ELF-1 (cell line): ENCODE results near the gene MAST4.

ENCODE experiments used
- DNase-seq: peaks from one replicate; pipeline ENCODE4 v3.0.0-alpha.2; 2016; ENCODE audit warnings: low read depth, low spot score

MAST4 gene

DNA sequence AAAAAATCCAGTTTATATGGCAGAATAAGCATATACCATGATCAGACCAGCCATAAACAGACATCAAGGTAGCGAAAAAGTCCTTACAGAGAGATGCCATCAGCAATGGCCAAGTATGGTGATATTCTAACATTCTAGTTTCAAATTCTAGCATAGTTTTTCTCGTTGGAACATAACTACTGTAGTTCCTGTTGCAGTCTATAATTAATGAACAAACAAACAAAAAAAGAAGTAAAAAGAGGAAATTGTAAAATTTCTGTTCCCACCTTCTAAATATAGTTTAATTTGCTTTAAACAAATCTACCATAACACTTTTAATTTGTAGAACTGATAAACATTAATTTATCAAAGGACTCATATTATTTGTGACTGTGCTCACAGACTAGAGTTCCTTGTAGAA, 610.3 kb downstream of the MAST4 start:
- DNase-seq = no peak

DNA sequence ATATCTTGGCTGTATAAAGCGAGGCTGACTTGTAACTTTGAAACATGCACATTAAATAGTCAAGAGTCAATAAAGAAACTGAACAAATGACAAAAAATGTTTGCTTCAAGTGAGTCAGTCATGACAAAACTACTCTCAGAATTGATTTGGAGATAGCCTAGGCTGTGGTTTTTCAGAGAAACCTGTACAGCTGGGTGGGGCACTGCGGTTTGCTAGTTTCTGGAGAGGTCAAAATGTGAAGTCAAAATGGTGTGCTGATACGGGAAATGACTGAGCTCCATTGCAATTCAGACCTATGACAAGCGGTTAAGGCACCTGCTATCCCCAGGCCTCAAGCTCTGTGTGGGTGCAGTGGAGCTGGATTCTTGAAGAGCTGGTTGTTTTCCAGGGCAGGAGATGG, 610.7 kb downstream of the MAST4 start:
- DNase-seq = no peak

DNA sequence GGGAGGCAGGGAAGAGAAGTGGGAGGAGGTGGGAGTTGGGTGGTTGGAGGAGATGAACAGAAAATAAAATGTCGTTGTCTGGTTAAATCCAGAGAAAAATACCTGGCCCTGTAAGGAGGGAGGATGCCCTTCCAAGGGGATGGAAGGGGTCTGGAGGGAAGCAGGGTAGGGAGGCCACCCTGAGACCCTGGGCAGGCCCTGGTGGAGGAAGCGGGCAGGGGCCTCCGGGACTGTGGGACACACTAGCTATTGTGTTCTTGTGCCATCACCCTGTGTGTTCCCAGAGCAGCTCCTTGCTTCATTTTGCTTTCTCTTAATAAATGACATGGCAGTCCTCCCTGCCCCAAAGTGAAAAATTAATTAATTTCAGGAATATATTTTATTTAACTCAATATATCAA, 612.2 kb downstream of the MAST4 start:
- no peak for DNase-seq

DNA sequence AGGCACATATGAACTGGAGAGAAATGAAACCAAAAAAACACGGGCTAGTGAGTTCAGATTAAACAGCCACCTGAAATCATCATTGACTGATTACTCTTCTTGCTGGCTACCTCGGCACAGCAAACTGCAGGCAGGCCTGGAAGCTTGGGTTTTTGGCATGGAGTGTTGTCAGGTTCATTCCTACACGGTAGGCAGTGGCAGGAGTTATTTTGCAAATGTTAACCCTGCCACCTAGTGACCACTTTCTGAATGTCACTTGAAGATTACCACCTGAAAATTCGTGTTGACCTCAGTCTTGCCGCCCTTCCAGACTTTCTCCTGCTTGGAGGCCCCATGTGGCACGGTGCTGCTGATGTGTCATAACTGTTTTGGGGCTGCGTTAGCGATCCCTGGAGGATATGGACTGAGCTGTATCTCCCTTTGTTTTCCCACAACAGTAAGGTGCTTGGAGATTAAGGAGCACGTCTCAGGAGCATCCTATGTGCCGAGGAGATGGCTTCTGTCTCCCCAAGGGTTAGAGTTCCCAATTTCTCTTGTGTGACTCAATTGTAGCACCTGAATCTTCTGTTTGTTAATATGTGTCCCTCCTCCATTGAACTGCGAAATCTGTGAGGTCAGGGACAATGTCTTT, 613.1 kb downstream of the MAST4 start:
- peak; percentile 81 for DNase-seq

DNA sequence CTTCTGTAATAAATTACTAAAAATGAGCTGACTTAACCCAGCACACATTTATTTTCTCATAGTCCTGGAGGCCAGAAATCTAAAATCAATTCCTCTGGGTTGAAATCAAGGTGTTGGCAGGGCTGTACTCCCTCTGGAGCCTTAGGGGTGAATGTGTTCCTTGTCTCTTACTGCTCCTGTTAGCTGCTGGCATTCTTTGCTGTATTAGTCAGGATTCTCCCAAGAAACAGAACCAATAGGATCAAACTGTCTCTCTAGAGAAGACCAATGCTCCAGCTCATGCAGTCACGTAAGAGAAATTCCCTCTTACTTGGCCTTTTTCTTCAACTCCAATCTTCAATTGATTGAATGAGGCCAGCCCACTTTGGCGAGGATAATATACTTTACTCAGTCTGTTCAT, 615.7 kb downstream of the MAST4 start:
- peak; percentile 18 for DNase-seq

DNA sequence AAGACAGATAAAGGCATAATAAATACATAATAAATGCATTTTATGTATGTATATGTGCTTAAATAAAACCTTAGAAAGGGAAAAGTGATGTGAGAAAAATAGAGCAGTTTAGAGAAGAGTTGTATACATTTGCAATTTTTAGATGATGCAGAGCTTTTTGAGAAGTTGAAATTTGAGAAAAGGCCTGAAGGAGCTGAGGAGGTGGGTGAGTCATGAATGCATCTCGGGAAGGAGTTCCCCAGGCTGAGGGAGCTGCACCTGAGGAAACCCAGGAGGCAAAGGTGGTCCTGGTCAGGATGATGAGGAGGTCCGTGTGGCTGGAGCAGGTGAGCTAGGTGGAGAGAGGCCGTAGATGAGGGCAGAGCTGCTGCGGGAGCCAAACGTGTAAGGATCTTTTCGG, 617.8 kb downstream of the MAST4 start:
- DNase-seq = no peak

DNA sequence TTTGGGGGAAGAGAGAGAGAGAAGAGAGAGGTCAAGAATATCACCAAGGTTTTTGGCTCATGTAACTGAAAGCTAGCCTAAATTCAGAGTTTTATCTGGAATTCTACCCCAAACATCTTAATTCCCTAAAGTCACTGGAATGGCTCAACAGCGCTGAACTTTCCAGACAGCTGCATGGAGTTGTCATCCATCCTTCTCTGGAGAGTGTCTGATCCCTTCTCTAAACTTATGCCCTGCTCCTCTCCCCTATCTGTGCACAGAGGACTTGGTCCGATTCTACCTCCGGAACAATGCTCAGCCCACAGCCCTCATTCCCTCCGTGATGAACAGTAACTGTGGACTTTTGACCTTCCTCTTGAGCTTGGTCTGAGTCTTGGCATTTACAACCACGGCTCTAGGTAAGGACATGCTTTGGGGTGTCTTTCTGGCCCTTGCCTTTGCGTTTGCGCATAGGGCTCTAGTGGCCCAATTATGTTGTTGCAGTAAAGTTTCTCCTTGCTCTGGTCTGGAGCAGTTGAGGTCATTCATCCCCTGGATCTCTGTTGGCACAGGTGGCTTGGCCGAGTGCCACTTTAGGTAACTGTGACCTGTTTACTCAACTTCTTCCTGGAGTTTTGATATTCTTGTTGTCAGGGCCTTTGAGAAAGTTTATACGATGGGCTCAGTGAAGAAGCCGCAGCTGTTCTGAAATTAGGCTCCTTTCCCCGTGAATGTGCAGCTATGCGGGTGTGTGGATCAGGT, 618.7 kb downstream of the MAST4 start:
- no peak for DNase-seq

DNA sequence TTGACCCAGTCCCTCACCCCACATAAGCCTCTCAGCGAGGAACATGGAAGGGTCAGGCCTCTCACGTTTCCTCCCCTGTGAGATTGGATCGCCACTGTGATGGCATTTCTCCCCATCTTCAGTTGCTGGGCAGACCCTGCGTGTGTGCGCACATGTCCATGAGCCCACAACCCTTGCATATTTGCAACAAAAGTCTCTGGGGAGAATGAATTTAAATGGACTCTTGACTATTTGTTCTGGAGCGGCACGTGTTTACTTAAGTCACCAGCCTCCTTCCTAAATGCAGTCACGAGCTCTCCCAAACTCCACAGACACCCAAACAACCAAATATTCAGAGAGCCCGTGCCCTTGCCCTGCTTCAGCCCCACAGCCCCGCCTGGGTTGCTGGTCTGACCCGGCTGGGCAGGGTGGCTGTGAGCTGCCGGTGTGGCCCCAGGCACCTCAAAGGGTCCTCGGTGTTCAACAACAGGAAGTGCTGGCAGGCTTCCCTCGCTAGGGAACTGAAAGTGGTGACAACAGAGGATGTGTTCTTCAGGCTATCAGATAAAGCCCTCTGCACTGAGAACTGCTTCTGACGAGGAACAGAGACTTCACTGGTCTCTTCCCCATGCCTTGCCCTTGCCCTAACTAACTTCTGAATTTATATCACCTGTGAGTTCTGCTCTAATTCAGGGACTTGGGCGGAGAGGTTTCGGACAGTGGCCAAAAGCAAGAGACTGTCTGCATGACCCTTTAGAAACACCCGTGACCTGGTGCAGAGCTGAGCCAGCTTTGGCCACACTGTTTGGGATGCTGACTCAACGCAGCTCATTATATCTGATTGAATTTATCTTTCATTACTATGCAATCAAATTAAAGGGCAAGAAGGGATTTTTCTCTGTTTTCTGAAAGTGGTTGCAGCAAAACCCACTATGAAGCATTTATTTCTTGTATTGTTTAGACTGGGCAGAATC, 619.6 kb downstream of the MAST4 start:
- peak; percentile 62 for DNase-seq

DNA sequence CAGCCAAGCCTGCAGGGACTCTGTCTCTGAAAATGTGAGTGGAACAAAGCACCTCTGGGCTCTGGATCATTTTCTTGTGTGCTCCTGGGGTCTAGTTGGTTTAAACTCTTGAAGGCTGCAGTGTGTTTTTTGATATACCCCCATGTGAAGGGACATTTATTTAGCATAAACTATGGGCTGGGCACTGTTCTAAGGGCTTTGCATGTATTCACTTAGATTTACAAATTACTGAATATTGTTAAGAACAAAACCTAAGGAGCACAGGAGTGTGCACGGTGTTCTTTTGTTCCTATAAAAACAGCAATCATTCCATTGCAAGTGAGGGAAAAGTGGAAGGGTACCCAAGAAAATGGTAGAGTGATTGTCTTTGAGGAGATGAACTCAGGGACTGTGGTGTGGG, 620.4 kb downstream of the MAST4 start:
- DNase-seq = no peak
